ENCODE results near the gene CTAGE1. TPM values are rescaled to one million over a fixed set of nuclear protein-coding genes. Genes with fewer than 3 reads are reported as not detected.
"Not testable (repeated sequence)": the region's sequence is repeated elsewhere in the genome, so short reads cannot be mapped to it uniquely, and the experiment has no call there.

Gene CTAGE1
- not detected for total RNA-seq
- long read RNA-seq, result 0 reads

GRCh38 chr18:22417496-22418188 lies at the start of gene CTAGE1:
Gene CTAGE1, minus strand, starts transcription at chr18:22417915. Its CDS starts 104 bp downstream, at chr18:22417811.
- no peak for ATAC-seq
- intact Hi-C loops (cut with DNase I, micrococcal nuclease), result no loop called here

GRCh38 chr18:22466608-22467395 lies 49.1 kb upstream of the CTAGE1 start:
- no peak for DNase-seq
- peak; percentile 82 for ATAC-seq

More at GRCh38 chr18:22417496-22418188, at the start of gene CTAGE1:
- DNase-seq, result no peak

GRCh38 chr18:22465859-22466457 lies 48.2 kb upstream of the CTAGE1 start:
- DNase-seq (no peak), ATAC-seq (peak; percentile 58)
- intact Hi-C loops (cut with DNase I, micrococcal nuclease), result no loop called here

More at GRCh38 chr18:22466608-22467395, 49.1 kb upstream of the CTAGE1 start:
- intact Hi-C loops (cut with DNase I, micrococcal nuclease), result no loop called here

DNA sequence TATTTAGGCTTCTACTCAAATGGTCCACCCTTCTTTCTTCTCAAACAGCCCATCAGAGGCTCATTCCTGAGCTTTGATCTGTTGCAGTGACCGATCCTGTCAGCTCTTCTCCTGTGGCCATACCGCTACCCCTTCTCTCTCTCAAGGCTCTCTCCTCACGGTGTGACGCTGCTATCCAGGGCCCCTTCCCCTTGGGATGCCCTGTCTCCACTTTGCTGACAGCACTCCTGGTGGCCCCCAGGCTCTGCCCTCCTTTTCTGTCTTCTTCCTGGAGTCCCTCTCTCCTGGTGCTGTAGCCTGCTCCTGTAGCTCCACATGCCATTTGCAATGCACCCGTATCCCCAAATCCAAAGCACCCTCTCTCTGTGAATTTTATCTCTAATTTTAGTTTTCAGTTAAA lies 45.4 kb upstream of the CTAGE1 start:
- DNase-seq, result no peak
- ATAC-seq, result no peak
- intact Hi-C loops (cut with DNase I, micrococcal nuclease), result no loop called here

GRCh38 chr18:22459491-22459890 lies 41.8 kb upstream of the CTAGE1 start:
- intact Hi-C loops (cut with DNase I, micrococcal nuclease), result no loop called here
- ATAC-seq (no peak), DNase-seq (no peak)

DNA sequence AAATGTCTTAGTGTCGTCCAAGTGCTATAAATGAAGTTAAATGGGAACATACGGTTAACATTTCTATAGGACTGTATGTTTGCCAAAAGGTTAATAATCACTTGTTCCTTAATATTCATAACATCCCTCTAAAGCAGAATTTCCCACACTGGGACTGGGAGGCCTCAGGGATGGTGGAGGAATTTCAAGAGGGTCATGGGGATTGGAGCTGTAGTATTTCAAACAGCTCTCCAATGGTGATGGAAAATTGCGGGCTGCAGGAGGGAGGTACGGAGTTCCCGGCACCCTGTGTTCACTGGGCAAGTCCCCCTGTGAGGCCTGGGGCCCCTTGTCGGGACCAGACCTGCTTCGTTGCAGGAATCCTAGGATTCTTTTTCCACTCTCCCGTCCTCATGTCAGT lies 39.8 kb upstream of the CTAGE1 start:
- DNase-seq (no peak), ATAC-seq (no peak)
- intact Hi-C loops (cut with DNase I, micrococcal nuclease), result no loop called here

- DNase-seq (no peak), ATAC-seq (no peak)
- intact Hi-C loops (cut with DNase I, micrococcal nuclease), result no loop called here
Observed at GRCh38 chr18:22456547-22456946, 38.8 kb upstream of the CTAGE1 start.

- DNase-seq (no peak), ATAC-seq (no peak)
- intact Hi-C loops (cut with DNase I, micrococcal nuclease), result no loop called here
Observed at GRCh38 chr18:22456116-22456480, 38.4 kb upstream of the CTAGE1 start.

GRCh38 chr18:22455425-22456115 lies 37.9 kb upstream of the CTAGE1 start:
- intact Hi-C loops (cut with DNase I, micrococcal nuclease), result no loop called here
- ATAC-seq (no peak), DNase-seq (no peak)

- intact Hi-C loops (cut with DNase I, micrococcal nuclease), result no loop called here
- DNase-seq (no peak), ATAC-seq (no peak)
Observed at GRCh38 chr18:22453315-22453714, 35.6 kb upstream of the CTAGE1 start.

GRCh38 chr18:22452226-22452668 lies 34.5 kb upstream of the CTAGE1 start:
- no peak for DNase-seq
- intact Hi-C loops (cut with DNase I, micrococcal nuclease), result no loop called here
- ATAC-seq, result peak; percentile 34

DNA sequence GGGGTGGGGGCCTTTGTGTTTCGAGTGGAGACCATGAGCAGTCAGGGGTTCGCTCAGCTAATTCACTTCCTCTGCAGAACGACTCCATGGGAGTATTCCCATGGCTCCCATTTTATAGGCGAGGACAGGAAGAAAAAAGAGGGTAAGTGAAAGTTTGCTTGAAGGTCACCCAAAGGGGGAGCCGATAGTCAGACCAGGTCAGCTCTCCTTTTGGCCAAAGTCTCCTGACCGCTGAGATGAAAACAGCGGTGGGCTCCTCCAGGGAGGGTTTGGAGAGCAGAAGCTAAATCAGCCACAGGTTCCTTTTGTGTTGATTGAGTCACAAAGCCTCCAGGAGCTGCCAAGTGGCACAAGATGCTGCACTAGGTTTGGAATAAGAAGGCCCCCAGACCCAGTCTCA lies 34.1 kb upstream of the CTAGE1 start:
- DNase-seq (no peak), ATAC-seq (peak; percentile 30)
- intact Hi-C loops (cut with DNase I, micrococcal nuclease), result no loop called here

- ATAC-seq; DNase-seq; intact Hi-C loops (cut with DNase I, micrococcal nuclease): not testable (repeated sequence)
Observed at GRCh38 chr18:22450766-22451165, 33.1 kb upstream of the CTAGE1 start.

GRCh38 chr18:22450318-22450717 lies 32.6 kb upstream of the CTAGE1 start:
- ATAC-seq; DNase-seq; intact Hi-C loops (cut with DNase I, micrococcal nuclease): not testable (repeated sequence)

DNA sequence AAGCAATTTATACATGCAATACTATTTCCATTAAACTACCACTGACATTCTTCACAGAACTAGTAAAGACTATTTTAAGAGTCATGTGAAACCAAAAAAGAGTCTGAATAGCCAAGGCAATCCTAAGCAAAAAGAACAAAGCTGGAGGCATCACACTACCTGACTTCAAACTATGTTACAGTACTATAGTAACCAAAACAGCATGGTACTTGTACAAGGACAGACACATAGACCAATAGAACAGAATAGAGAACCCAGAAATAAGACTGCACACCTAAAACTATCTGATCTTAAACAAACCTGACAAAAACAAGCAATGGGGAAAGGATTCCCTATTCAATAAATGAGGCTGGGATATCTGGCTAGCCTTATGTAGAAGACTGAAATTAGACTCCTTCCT lies 32.0 kb upstream of the CTAGE1 start:
- intact Hi-C loops (cut with DNase I, micrococcal nuclease); DNase-seq; ATAC-seq: not testable (repeated sequence)

DNA sequence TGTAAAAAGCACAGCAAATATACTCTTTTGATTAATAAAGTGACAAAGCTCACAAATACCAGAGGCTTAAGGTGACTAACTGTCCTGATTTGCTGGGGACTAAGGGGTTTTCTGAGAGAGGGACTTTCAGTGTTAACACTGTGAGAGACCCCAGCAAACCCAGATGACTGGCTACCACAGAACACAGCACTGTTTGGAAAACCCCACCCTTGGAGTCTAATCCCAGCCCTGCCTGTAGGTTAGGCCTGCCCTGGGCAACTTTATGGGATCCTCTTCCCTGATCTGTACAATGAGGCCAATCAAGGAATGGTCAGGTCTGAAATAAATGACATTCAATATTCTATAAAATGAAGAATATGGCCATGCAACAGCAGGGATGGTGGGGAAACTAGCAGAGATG lies 30.5 kb upstream of the CTAGE1 start:
- ATAC-seq (no peak), DNase-seq (no peak)
- intact Hi-C loops (cut with DNase I, micrococcal nuclease), result no loop called here

- no peak for ATAC-seq
- intact Hi-C loops (cut with DNase I, micrococcal nuclease), result no loop called here
- no peak for DNase-seq
Observed at GRCh38 chr18:22447792-22448191, 30.1 kb upstream of the CTAGE1 start.

- no peak for DNase-seq
- intact Hi-C loops (cut with DNase I, micrococcal nuclease), result no loop called here
- peak; percentile 36 for ATAC-seq
Observed at GRCh38 chr18:22446911-22447310, 29.2 kb upstream of the CTAGE1 start.

- intact Hi-C loops (cut with DNase I, micrococcal nuclease), result no loop called here
- no peak for ATAC-seq
- DNase-seq, result no peak
Observed at GRCh38 chr18:22446325-22446724, 28.6 kb upstream of the CTAGE1 start.

Data from left colon (tissue), 2 donors.